ENCODE data around the gene OR10P1.

OR10P1 gene

GRCh38 chr12:55686366-55687010 is 49.8 kb downstream of the OR10P1 start:
- no peak for DNase-seq
